ENCODE measurements around the gene IRF8. TPM values are rescaled to one million over a fixed set of nuclear protein-coding genes. Genes with fewer than 3 reads are reported as not detected.

IRF8 gene
- total RNA-seq, 1 donor from 2014 or later = not detected

GRCh38 chr16:85858984-85859817 lies 39.8 kb upstream of the IRF8 start:
- FAIRE-seq = peak; percentile 36
- no peak for DNase-seq (ENCODE audit: low read depth)

DNA sequence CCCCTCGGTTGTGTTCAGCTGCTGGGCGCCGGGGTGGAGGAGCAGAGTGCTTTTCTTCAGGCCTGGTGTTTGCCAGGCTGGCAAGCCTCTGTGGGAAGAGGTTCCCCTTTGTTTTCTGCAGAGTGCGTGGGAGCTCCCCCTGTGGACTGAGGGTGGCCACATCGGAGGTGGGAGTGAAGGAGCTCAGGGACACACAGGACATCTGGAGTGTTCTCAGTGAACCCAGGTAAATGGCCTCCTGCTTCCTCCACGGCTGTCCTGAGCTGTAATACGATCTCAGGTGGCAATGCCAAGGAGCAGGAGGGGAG lies 39.2 kb upstream of the IRF8 start:
- FAIRE-seq = no peak
- no peaks in the 10 kb centered on the region for H3K27me3 ChIP-seq (ENCODE audit: control insufficient read depth, insufficient read depth, low read length)
- no peak for DNase-seq (ENCODE audit: low read depth)
- no peaks in the 10 kb centered on the region for H3K36me3 ChIP-seq (ENCODE audit: control insufficient read depth, insufficient read depth, low read length)
- no peak overlapping the region for H3K4me3 ChIP-seq (ENCODE audit: low read depth, low read length)
- TF ChIP-seq, protein P1, sequence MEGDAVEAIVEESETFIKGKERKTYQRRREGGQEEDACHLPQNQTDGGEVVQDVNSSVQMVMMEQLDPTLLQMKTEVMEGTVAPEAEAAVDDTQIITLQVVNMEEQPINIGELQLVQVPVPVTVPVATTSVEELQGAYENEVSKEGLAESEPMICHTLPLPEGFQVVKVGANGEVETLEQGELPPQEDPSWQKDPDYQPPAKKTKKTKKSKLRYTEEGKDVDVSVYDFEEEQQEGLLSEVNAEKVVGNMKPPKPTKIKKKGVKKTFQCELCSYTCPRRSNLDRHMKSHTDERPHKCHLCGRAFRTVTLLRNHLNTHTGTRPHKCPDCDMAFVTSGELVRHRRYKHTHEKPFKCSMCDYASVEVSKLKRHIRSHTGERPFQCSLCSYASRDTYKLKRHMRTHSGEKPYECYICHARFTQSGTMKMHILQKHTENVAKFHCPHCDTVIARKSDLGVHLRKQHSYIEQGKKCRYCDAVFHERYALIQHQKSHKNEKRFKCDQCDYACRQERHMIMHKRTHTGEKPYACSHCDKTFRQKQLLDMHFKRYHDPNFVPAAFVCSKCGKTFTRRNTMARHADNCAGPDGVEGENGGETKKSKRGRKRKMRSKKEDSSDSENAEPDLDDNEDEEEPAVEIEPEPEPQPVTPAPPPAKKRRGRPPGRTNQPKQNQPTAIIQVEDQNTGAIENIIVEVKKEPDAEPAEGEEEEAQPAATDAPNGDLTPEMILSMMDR (IDR thresholded peaks at IDR 0.05; ENCODE audit: insufficient read depth, low read length, severe bottlenecking) = no peak

More at GRCh38 chr16:85858984-85859817, 39.8 kb upstream of the IRF8 start:
- Histone ChIP-seq H3K27me3 (ENCODE audit: control insufficient read depth, insufficient read depth, low read length) (no peaks in the 10 kb centered on the region), H3K36me3 (ENCODE audit: control insufficient read depth, insufficient read depth, low read length) (no peaks in the 10 kb centered on the region), H3K4me3 (ENCODE audit: low read depth, low read length) (no peak overlapping the region)
- TF ChIP-seq, protein P1 (IDR thresholded peaks at IDR 0.05; ENCODE audit: insufficient read depth, low read length, severe bottlenecking) = no peak

DNA sequence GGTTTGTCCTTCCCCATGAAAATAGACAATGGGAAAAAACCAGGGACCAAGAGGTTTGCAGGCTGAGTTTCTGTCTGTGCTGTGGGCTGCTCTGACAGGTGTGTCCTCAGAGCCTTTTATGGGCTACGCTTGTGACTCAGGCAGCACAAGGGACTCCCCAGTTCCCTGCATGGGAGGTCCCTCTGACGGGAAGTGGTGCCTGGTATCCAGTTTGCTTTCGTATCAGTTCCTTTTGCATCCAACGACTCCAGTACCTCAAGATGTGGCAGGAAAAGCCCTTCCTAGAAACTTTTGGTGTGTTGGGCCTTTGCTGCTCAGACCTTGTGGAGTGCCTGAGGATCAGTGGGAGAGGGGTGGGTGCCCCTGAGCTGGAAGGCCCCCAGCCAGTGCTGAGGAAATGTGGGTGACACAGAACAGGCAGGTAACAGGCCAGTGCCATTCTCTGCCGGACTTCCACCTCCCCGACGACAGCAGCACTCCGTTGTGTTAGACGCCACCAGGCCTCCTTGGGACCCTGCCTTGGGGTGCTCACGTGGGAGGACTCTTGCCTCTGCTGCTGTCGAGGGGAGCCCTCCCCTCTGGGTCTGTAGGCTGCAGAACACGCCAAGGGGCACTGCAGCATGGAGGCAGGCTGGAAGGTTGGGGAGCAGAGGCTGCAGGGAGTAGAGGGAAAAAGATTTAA lies 38.4 kb upstream of the IRF8 start:
- TF ChIP-seq, protein P1 (IDR thresholded peaks at IDR 0.05; ENCODE audit: insufficient read depth, low read length, severe bottlenecking) = no peak
- FAIRE-seq (no peak), DNase-seq (ENCODE audit: low read depth) (no peak)
- H3K36me3 ChIP-seq (ENCODE audit: control insufficient read depth, insufficient read depth, low read length) = no peaks in the 10 kb centered on the region
- no peak overlapping the region for H3K4me3 ChIP-seq (ENCODE audit: low read depth, low read length)
- H3K27me3 ChIP-seq (ENCODE audit: control insufficient read depth, insufficient read depth, low read length) = no peaks in the 10 kb centered on the region

GRCh38 chr16:85861095-85861825 lies 37.7 kb upstream of the IRF8 start:
- FAIRE-seq = no peak
- no peaks in the 10 kb centered on the region for H3K27me3 ChIP-seq (ENCODE audit: control insufficient read depth, insufficient read depth, low read length)
- TF ChIP-seq, protein P1 (IDR thresholded peaks at IDR 0.05; ENCODE audit: insufficient read depth, low read length, severe bottlenecking) = no peak

GRCh38 chr16:85862476-85863383 lies 36.2 kb upstream of the IRF8 start:
- H3K36me3 ChIP-seq (ENCODE audit: control insufficient read depth, insufficient read depth, low read length) = no peaks in the 10 kb centered on the region
- H3K27me3 ChIP-seq (ENCODE audit: control insufficient read depth, insufficient read depth, low read length) = no peaks in the 10 kb centered on the region
- no peak for FAIRE-seq
- no peak overlapping the region for H3K4me3 ChIP-seq (ENCODE audit: low read depth, low read length)
- no peak for DNase-seq (ENCODE audit: low read depth)
- TF ChIP-seq, protein P1 (IDR thresholded peaks at IDR 0.05; ENCODE audit: insufficient read depth, low read length, severe bottlenecking) = no peak

More at GRCh38 chr16:85861095-85861825, 37.7 kb upstream of the IRF8 start:
- DNase-seq (ENCODE audit: low read depth) = no peak
- H3K4me3 ChIP-seq (ENCODE audit: low read depth, low read length) = no peak overlapping the region
- H3K36me3 ChIP-seq (ENCODE audit: control insufficient read depth, insufficient read depth, low read length) = no peaks in the 10 kb centered on the region

Measured in bronchial epithelial cell (primary cell).